Ramos (cell line): ENCODE measurements around the gene SRP14.
"Not testable (repeated sequence)": the region's sequence is repeated elsewhere in the genome, so short reads cannot be mapped to it uniquely, and the experiment has no call there.

Experiments used
- in situ Hi-C: fragments of 300-500 bp; cut with MboI; formaldehyde crosslinking; loops from one replicate; pipeline ENCODE4 v1.14.3; 2022; ENCODE audit warnings: low sequenced_read_pairs; ENCODE audit not compliant: unreplicated experiment

SRP14 gene

DNA sequence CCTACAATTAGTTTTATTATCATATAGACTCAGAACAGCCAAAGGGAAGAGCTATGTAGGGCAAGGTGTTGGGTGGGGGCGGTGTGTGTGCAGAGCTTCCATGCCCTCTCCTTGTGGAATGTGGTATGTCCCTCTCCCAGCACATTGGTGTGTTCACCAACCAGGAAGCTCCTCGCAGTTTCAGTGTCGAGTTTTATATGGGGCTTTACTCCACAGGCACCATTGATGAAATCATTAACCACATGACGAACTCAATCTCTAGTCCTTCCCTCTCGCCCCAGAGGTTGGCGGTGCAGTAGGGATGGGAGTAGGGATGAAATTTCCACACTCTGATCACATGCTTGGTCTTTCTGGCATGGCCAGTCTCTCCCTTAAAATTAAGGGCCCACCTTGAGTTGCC is 13.6 kb upstream of the SRP14 start:
- in situ Hi-C loops: loop anchor here (5.0 kb wide), 1 partner anchor 45 kb away; no protein-coding TSS in a partner anchor

- in situ Hi-C loops: loop anchor here (5.0 kb wide), 1 partner anchor 45 kb away; no protein-coding TSS in a partner anchor
These were observed 12.8 kb upstream of the SRP14 start for GRCh38 chr15:40051616-40052415.

GRCh38 chr15:40050788-40051470 is 11.9 kb upstream of the SRP14 start:
- in situ Hi-C loops: loop anchor here (5.0 kb wide), 1 partner anchor 46 kb away; no protein-coding TSS in a partner anchor

- in situ Hi-C loops: loop anchor here (5.0 kb wide), 2 partner anchors 118 to 223 kb away; no protein-coding TSS in a partner anchor
These were observed 10.0 kb upstream of the SRP14 start for GRCh38 chr15:40048926-40049475.

DNA sequence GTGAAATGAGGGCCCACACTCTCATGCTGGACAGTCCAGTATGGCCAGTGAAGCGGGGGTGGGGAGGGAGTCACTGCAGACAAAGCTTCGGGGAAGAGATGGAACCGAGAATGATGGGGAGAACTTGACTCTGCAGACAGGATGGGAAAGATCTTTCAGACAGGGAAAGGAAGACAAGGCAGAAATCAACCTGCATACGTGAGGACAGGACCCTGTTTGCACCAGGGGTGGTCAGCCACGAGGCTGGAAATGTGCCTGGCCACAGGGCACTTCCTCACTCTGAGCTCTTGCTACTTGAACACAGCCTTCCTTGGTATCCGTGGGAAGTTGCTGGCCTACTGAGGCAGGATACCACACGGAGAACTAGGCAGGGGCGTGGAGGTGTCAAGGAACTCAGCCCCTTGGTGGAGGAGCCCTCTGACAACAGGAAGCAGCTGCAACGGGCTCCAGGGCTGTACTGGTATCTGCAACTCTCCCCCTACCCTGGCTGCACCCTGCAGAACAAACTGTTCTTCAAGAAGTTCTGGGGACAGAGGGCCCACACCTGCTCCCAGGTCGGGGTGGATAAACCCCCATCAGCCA is 9.3 kb upstream of the SRP14 start:
- in situ Hi-C loops: loop anchor here (5.0 kb wide), 2 partner anchors 119 to 224 kb away; no protein-coding TSS in a partner anchor

DNA sequence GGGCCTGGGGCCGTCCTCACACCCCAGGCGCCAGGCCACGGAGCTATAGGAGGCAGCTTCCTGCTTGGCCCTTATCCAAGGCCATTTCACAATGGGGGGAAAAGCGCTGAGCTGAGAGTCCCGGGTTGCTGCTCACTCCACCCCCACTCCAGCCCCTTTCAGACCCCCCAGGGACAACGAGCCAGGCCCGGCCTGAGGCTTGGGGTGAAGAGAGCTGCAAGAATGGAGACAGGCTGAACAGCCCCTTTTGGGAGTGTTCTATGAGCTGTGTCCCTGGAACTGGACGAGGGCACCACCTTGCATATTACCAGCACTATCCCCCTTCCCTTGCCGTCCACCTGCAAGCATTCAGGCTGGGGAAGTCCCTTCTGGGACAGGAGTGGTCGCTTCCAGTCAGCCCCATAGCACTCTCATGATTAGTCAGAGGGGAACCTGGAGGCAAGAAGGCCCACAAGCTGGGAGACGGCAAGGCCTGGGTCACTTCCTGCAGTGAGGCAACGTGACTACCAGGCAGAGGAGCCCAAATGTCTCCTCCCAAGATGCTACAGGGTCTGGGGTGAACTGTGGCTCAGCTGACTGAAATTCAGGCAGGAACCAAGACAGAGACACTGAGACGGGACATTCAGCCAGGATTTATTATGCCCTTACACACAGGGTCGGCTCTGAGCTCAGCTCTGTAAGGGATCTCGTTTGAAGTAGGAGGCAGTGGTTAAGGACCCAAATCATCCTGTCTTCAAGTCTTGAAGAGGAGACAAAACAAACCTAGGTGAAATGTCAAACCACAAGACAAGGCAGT is 8.6 kb upstream of the SRP14 start:
- in situ Hi-C loops: loop anchor here (5.0 kb wide), 2 partner anchors 120 to 225 kb away; no protein-coding TSS in a partner anchor

DNA sequence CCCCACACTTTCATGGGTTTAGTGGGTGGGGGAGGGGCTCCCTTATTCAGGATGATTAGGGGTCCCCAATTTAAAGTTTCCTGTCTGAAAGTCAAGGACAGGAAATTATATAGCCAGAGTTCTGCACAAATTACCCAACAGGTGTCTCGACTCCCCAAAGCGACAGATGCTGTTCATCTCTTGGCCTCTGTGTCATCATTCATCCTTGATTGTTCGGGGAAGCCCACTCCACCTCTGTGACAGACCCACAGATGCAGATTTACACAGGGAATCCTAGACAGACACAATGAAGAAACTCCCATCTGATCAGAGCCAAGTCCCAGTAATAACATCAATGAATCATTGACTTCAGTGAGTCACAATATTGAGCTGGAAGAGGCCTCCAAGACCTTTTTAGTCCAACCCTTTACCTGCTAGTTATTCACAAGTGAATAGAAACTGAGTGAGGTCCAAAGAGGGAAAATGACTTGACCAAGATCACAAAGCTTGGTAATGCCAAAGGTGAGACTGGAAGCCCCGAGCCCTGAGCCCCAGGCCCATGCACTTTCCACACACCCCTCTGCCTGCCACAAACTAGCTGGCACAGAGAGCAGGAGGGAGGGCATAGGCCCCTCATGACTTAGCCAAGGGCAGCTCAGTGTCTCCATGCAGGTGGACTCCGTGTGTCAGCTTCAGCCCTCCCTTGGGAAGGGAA is 7.9 kb upstream of the SRP14 start:
- in situ Hi-C loops: loop anchor here (5.0 kb wide), 2 partner anchors 120 to 225 kb away; no protein-coding TSS in a partner anchor

DNA sequence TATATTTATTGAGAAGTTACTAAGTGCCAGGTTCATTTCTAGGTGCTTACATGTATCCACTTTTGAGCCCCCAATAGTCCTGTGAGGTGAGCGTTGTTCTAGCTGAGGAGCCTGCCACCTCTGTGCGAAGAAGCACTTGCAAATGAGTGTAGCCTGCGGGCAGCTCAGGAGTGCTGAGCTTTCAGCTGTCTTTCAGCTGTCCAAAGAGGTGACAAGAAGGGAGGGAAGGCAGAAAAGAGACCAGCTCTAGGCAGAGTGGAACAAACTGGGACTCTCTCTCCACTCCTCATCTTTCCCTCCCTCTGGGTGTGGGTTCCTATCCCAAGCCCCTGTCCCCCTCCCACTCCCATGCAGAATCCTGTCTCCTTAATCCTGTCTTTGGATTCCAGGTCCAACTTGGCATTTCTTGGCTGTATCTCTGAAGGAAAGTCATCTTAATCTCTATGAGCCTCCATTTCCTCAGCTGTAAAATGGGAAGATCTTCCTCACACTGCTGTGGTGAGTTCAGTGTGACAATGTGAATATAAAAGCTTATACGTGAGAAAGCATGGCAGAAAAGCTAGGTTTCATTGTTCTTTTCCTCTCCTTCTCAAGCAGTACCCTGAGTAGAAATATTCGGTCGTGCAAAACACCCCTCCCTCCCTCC is 6.7 kb upstream of the SRP14 start:
- in situ Hi-C loops: loop anchor here (5.0 kb wide), 2 partner anchors 122 to 227 kb away; no protein-coding TSS in a partner anchor

DNA sequence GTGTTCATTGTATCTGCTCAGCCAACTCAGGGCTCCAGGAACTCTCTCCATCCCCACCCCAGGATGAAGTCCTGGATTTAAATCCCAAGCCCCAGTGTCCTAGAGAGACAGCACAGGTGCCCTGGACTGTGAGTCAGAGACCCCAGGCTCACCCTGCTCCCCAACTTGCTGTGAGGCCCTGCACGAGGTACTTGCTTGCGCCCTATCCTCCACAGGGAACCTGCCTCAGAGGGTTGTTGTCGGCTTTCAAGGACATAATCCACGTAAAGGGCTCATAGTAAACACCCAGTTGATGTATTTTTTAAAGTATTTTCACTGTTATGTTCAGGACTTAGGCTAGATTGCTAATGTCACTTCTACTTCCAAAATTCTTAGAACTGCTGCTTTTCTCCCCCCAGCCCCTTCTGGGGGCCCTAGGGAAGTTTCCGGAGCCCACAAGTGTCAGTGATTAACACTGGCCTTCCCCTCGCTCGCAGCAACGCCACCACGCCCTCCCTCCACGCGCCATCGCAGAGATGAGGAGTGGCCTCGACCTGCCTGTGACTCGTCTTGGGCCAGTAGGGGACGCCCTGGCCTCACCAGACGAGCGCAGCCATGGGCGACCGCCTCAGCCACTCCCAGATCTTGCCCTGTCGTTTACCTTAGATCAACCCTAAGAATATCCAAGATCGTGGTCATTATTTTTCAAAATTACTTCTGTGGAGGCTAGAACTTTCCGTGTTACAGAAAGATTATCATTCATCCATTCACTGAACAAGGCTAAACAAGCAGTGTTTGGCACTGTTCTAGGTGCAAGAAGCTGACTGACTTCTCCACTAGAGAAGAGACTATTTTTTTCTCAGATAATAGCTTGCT is 6.0 kb upstream of the SRP14 start:
- in situ Hi-C loops: loop anchor here (5.0 kb wide), 2 partner anchors 122 to 227 kb away; no protein-coding TSS in a partner anchor

DNA sequence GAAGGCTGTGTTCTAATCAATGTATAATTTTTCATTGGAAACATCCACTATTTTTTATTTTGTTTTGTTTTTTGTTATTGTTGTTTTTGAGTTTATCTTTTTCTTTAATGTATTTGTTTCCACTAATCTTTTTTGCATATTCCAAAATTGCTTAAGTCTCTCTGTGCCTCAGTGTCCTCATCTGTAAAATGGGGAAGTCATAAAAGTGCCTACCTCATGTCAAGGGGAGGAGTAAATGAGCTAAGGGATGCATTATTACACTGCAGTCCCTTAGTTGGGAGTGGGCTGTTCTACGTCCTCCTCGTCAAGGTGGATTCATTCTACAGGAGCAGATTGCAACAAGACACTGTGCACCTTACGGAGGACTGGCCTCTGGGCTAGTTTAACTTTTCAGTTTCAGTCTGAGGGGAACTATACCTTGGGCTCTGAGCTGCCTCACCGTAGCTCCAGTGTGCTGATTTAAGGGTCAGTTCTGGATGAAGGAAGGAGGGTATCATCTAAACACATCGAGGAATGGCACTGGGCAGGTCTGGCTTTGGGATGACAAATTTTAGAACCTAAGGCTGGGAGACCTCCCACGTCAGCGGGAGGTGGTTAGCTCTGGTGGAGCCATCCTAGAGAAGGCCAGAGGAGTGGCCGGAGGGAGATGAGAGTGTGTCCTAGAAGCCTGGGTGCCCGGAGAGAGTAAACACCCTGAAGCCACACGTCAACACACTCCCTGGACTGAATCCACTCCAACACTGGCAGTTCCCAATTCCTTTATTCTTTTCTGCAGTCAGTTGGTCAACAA is 5.1 kb upstream of the SRP14 start:
- in situ Hi-C loops: no loop called here

DNA sequence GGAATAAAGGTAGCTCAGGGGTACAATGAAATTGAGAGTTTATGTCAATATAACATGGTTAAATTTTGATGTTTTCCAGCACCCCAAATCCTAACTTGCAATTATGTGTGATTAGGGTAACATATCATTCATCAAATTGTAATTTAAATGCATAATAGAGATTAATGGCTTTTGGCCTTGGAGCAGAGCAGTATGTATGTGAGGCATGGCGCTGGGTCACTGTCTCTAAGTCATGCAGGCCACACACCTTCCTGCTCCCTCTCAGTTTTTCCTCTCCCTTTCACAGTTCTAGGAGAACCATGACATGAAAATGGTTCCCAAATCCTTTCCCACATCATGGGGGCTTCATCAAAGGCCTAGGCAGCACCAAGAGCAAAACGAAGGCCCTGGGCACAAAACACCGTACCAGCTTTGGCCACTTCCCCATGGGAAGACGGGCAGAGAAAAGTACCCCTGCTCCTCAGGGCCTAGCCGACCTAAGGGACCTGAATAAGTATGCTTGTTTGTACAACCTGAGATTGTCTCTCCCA is 3.9 kb upstream of the SRP14 start:
- in situ Hi-C loops: no loop called here

DNA sequence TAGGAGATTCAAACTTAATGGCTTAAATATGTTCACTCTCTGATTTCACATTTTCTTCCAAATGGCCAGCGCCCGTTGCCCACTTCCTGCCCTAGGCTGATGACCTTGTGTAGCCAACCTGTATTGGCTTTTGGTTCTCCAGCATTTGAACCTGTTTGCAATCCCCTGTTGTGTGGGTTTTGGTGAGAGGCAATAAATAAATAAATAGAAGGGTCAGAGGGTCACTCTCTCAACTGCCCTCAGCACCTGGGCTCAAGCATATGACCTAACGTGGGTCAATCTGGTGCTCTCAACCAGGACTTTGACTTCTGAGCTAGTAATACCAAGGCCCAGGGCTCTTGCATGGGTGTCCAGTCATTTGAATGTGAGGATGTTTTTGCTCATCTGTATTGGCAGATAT is 1.8 kb upstream of the SRP14 start:
- in situ Hi-C loops: no loop called here

GRCh38 chr15:40040293-40040635 is 1.3 kb upstream of the SRP14 start:
- in situ Hi-C loops: no loop called here

GRCh38 chr15:40038275-40038637 is 725 bp downstream of the SRP14 start:
- in situ Hi-C loops: no loop called here

- in situ Hi-C loops: no loop called here
These were observed 1.3 kb downstream of the SRP14 start for GRCh38 chr15:40037721-40038120.

GRCh38 chr15:40035182-40035581 is 3.8 kb downstream of the SRP14 start:
- in situ Hi-C loops: not testable (repeated sequence)
